Right lobe of liver (tissue), 4 donors: ENCODE results near the gene NLN.

Experiments
- CTCF ChIP-seq, 4 donors: fragments of 200-600 bp in 3 of 4; fragments of 450-650 bp in 1 of 4; IDR thresholded peaks; one replicate each; pipeline versions ENCODE4 v1.5.1 to v1.8.0; 2016 to 2022; ENCODE audit warnings: antibody characterized with exemption in 4 of 4, mild to moderate bottlenecking in 2 of 4
- POLR2A ChIP-seq: fragments of 450-650 bp; IDR thresholded peaks from one replicate; pipeline ENCODE4 v1.6.1; 2017; ENCODE audit warnings: antibody characterized with exemption, mild to moderate bottlenecking
- donor health status: DM: no; HTN: no; CAD: no.
- donor health status: DM: no; HTN: no; CAD: no.
- donor health status: DM: no; HTN: yes; CAD: no.

- no peak for TF ChIP-seq CTCF (IDR thresholded peaks at IDR 0.05)
- no peak for TF ChIP-seq POLR2A
These were observed 17.3 kb upstream of the NLN start for GRCh38 chr5:65704621-65705239.
